ENCODE measurements around the gene HOXA6.

The HOXA6 gene

DNA sequence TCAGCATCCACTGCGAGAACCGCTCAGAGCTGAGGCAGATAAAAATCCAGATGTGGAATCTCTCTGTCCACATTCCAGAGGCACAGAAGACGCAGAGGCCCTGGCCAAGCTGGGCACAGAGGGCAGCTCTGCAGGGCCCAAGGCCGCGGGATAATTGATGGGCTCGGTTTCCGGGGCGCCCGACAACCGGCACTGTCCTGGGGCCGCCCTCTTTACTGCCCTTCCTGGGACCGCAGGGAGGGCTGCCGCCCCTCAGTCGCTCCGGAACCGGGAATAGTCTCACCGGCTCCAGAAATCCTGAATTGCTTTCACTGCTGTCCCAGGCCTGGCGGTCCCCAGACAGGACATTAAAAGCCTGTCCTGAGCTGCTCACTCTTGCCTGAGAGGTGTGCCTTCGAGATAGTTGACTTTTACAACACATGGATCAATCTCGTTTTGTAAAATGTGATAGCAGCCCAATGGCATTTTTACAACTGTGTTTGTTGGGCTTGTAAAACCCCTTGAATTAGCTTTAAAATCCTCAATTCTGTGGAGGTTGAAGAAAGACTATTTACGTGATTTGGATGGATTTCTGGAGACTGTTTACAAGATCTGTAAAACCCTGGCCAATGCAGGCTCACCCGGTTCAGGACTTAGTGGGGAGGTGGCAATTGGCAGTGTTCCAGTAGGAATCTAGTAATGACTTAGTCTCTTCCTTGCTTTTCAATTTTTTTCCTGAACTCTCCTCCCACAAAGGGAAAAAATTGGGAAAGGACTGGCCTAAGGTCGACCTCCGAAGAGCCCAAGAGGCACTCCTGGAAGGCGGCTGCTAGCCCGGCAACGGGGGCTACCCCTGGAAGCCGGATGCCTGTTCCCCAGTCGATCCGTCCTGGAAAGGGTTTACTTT is 1.4 kb upstream of the HOXA6 start:
- no peak for FAIRE-seq

DNA sequence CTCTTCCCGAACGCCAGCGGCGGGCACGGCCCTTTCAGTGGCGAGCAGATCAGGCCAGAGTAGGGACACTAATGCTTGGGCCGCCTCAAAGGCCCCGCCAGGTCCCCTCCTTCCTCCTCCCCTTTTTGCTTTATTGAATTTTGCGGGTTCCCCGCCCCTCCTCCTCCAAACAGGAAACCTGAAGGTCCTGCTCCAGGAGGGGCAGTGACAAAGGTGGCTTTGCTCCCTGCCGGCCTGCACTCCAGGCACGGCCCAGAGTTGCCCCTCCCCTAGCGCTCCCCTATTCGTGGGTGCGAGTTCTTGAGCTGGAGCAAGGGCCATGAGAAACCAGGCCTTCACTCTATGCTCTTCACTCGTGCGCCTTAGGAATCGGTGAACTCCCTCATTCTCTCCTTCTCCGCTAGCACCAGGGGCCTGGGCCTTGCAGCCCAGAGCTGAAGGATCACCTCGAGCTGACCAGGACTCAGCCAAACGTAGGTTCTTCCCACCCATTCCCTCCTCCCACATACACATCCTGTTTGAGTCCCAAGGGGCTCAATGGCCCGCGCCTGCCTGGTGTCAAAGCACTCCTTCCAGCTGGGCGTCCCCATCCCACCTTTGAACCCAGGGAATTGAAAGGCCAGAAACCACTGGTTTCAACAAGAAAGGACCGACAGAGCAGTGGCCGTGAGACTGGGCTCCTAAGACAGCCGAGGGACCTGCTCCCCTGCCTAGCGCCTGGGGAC is 619 bp upstream of the HOXA6 start:
- no peak for FAIRE-seq

GRCh38 chr7:27146491-27147198 is 929 bp downstream of the HOXA6 start:
- no peak for FAIRE-seq

GRCh38 chr7:27145914-27146412 is 1.6 kb downstream of the HOXA6 start:
- FAIRE-seq: no peak

GRCh38 chr7:27145165-27145913 is 2.2 kb downstream of the HOXA6 start:
- FAIRE-seq: no peak

GRCh38 chr7:27144781-27145164 is 2.8 kb downstream of the HOXA6 start:
- no peak for FAIRE-seq

DNA sequence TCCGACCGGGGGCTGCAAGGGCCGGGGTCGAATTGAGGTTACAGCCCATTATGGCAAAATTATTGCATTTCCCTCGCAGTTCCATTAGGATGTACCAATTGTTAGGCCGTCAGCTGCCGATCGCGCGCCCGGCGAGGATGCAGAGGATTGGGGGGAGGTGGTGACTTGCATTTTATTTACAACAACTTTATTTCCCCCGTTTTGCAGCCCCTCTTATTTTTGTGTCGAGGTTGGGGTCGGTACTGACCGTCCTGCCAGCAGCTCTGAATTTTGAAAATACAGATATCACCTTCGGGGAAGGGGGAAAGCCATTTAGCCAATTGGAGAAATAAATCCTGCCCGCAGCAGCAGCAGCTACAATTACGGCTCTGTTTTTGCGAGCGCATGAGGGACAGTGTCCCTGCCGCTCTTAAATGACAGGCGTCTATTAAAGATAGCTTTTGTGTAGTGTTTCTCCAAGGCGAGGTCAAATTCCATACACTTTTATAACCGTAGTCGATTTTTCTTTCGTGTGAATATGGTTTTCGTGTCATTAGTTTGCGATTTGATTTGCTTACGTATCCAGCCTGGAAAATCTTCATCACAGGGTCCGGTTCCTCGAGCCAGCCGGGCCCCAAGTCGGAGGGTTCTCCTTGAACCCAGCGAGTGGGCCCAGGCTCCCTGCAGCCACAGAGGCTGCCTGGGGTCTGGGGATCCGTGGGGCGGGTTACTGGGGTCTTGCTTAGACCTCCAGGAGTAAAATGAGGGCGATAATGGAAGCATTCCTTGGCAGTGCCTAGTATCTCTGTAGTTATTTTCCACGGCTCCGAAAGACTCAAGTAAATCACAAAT is 3.4 kb downstream of the HOXA6 start:
- no peak for FAIRE-seq

DNA sequence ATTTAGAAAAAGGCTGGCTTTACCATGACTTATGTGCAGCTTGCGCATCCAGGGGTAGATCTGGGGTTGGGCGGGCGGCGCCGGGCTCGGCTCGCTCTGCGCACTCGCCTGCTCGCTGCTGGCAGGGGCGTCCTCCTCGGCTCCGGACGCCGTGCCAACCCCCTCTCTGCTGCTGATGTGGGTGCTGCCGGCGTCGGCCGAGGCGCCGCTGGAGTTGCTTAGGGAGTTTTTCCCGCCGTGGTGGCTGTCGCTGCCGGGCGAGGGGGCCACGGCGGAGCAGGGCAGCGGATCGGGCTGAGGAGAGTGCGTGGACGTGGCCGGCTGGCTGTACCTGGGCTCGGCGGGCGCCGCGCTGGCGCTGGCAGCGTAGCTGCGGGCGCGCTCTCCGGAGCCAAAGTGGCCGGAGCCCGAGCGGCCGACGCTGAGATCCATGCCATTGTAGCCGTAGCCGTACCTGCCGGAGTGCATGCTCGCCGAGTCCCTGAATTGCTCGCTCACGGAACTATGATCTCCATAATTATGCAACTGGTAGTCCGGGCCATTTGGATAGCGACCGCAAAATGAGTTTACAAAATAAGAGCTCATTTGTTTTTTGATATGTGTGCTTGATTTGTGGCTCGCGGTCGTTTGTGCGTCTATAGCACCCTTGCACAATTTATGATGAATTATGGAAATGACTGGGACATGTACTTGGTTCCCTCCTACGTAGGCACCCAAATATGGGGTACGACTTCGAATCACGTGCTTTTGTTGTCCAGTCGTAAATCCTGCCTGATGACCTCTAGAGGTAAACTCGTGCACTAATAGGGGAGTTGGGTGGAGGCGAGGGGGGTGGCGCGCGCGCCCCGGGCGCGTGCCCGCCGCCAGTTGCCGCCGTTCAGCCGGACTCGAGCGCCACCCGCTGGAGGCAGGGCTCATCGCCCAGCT is 4.3 kb downstream of the HOXA6 start, which contains the start of gene HOXA5:
HOXA5 (minus strand) TSS at position 659 of the 927 bp plus-strand sequence; CDS start at position 585, 74 bp downstream.
- no peak for FAIRE-seq

DNA sequence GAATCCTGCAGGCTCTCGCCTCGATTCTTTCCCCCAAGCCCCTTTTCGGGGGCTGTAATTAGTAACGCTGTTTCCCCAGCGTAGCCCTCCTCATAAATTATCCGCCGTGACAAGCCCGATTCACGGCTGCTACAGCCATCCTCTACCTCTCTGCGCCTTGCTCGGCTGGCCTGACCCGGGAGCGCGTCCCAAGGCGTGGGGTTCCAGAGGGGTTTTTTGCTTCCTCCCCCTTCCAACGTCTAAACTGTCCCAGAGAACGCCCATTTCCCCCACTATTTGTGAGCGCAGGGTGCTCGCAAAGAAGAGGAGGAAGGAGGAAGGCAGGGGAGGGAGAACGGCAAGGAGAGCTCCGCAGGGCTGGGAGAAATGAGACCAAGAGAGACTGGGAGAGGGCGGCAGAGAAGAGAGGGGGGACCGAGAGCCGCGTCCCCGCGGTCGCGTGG is 5.0 kb downstream of the HOXA6 start:
- FAIRE-seq: no peak

DNA sequence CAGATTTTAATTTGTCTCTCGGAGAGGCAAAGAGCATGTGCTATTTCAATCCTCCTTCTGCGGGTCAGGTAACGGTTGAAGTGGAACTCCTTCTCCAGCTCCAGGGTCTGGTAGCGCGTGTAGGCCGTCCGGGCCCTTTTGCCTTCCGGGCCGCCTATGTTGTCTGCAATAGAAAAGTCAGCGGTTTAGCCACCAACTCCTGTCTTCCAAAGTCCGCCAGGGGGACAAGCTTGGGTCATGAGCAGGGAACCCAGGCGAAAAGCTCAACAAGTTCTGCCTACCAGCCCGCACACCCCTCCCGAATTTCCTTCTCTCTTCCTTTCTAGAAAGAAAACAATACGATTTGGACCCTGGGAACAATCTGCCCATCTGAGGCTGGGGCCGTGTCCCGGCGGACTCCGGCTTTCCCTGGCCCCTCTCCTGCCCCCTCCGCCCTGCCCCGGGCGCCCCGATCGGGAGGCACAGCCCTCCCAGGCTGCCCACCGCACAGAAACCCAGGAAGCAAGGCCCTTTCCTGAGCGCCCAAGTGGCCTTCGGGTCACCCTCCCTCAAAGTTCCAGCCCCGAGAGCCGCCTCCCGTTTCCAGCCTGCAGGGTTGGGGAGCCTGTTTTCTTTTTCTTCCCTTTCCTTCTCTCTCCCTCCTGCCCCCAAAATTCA is 5.5 kb downstream of the HOXA6 start:
- FAIRE-seq: no peak

DNA sequence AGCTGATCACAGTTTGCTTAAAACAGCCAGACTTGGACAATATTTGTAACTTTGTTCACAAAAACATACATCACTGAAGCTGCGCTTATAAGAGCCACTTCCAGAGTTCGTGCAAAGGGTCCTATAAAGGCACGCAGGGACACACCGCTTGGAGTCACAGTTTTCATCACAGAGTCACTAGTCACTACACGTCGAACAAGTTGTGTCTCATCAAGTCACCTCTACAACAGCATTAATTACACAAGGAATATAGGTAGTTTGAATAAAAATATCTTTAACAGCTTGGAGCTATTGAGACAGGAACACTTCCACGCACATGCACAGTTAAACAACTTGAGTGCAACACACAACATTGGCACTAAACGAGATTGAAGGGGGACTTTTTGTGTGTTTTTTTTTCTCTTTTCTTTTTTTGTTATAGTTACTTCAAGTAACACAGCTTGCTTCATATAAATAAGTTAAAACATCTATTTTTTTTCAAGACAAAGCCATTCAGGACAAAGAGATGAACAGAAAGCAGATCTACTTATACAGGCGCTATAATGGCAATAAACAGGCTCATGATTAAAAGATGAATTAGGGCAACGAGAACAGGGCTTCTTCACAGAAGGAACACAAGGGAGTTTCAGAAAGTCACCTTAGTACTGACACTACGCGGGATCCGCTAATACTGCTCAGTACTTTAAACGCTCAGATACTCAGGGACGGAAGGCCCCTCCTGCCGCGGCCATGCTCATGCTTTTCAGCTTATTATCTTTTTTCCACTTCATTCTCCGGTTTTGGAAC is 6.2 kb downstream of the HOXA6 start:
- FAIRE-seq: no peak

DNA sequence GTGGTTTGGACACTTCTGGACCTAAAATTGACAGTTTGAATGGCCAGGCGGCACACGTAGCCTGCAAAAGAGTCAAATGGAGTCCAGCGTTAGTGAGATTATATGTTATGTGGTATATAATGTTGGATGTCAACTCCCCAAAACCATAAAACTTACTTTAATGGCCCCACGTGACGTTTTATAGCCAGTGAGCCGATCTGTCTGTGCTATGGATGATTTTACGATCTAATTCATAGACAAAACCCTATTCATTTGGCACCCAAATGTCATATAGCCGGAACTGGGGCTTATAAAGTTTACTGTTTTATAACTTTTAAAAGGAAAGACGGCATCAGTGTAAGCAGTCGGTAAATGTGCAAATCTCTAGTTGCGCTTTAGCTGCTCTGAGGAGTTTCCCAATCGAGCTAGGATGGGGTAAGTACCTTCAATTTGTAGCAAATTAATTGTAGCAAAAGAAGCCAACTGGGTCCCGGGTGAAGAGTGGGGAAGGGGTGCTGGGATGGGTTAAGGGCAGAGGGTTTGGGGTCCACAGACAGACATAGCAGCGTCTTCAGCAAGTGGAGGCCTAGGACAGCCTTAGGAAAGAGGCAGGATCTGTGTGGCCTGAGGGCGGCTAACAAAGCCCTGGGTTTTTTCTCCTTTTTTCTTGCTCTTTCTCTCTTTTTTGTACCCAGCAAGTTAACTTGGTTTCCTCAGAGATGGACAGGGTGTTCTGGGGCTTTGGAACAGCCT is 7.3 kb downstream of the HOXA6 start:
- FAIRE-seq: no peak

- FAIRE-seq: no peak
These were observed 8.0 kb downstream of the HOXA6 start for GRCh38 chr7:27139334-27140125.

DNA sequence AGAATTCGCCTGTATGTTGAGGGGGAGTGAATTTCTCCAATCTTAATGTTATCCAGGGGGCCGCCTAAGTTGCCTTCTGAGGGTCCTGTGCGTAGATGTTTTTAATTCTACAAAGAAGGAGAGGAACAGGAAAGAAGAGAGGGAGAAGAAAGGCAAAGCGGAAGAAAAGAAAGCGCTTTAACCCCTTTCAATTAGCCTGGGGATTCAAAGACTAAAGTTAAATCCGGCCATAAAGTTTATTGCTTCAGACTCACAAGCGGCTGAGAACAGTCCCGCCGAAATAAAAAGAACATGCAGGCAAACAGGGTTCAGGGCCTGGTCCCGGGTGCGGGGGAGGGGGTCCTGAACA is 8.6 kb downstream of the HOXA6 start:
- no peak for FAIRE-seq

DNA sequence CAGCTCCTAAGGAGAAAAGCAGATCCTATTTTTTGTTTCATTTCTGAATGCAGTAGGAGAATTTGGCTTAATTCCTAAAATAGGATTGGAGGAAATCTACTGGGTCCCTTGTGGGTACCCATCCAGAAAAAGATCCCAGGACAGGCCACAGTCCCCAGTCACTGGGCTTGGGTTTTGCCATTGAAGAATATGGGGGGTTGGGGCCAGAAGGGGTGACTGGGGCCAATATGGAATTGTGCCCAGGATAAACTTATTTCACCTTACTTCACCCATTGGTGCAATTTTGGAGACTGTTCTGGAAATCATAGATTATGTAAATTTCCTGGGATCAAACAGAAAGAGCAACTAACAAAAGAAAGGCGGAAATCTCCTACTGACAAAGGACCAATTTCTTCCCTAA is 9.1 kb downstream of the HOXA6 start:
- no peak for FAIRE-seq

GRCh38 chr7:27137640-27138315 is 9.8 kb downstream of the HOXA6 start:
- no peak for FAIRE-seq

DNA sequence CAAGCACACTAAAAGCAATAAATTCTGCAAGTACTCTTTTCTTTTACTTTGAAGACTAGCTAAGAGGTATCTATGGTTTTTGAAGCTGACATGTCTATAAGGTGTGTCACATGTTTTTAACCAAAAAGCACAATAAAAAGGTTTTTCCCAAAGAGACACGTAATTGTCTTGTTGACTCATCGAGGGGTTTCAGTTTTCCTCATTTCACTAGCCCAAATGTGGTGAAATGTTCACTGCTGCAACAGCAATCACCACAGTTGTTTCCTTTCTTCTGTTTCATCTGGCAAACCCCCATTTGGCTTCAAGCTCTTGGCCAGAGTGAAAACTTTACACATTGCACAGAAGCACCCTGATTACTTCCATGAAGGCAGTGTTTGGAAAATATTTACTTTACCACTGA is 13.2 kb downstream of the HOXA6 start:
- FAIRE-seq: no peak

Measured in islet of Langerhans (tissue), 1 donor.